Esophagus squamous epithelium (tissue), 5 donors: Measurements from ENCODE around the gene PHF2. TPM values are rescaled to one million over a fixed set of nuclear protein-coding genes. Genes with fewer than 3 reads are reported as not detected.

ENCODE experiments used
- DNase-seq: peaks from one replicate; lab custom pipeline; 2025; lab: John Stamatoyannopoulos, UW
- H3K27ac ChIP-seq, 4 donors: fragments of 200-600 bp; sonication (generic); one replicate each; pipeline ENCODE4 v1.5.1; 2016 to 2019; ENCODE audit warnings: mild to moderate bottlenecking in 1 of 4
- H3K27me3 ChIP-seq, 4 donors: fragments of 200-600 bp; sonication (generic); 1 replicate in 3 of 4; 2 replicates in 1 of 4; pipeline versions ENCODE4 v1.5.1 to v1.6.0; 2017 to 2021; ENCODE audit warnings: antibody characterized with exemption in 1 of 4
- H3K36me3 ChIP-seq, 3 donors: fragments of 200-600 bp; sonication (generic); one replicate each; pipeline ENCODE4 v1.5.1; 2016 to 2019
- H3K4me1 ChIP-seq, 3 donors: fragments of 200-600 bp; sonication (generic); one replicate each; pipeline ENCODE4 v1.5.1; 2017 to 2019
- H3K4me3 ChIP-seq, 4 donors: fragments of 200-600 bp; sonication (generic); 1 replicate in 3 of 4; 2 replicates in 1 of 4; pipeline ENCODE4 v1.5.1; 2016 to 2019; ENCODE audit warnings: mild to moderate bottlenecking in 2 of 4, moderate library complexity in 1 of 4
- H3K9me3 ChIP-seq, 3 donors: fragments of 200-600 bp; sonication (generic); one replicate each; pipeline ENCODE4 v1.5.1; 2016 to 2019
- CTCF ChIP-seq, 6 experiments: fragments of 450-650 bp in 4 of 6; fragments of 200-600 bp in 2 of 6; sonication (generic) in 2 of 6; IDR thresholded peaks; one replicate each; pipeline ENCODE4 v1.5.1; 2016 to 2019; ENCODE audit warnings: antibody characterized with exemption in 6 of 6, mild to moderate bottlenecking in 4 of 6, moderate library complexity in 4 of 6
- POLR2A ChIP-seq, 4 donors: fragments of 450-650 bp; IDR thresholded peaks; one replicate each; pipeline ENCODE4 v1.6.1; 2017; ENCODE audit warnings: antibody characterized with exemption in 4 of 4, mild to moderate bottlenecking in 4 of 4, moderate library complexity in 3 of 4
- WGBS, 2 donors: methylation state at CpG; one replicate each; pipeline ENCODE4 v1.1.5; 2018; 5-methylcytosine and 5-hydroxymethylcytosine counted together
- intact Hi-C: fragments of 100-400 bp; cut with DNase I; formaldehyde crosslinking; loops from one replicate; pipeline ENCODE4 v1.15.0; 2022
- total RNA-seq, 4 donors: library from RNA; depleted of rRNA; stranded (reverse); fragments of >200 nt; gene quantifications; one replicate each; pipeline ENCODE4 v1.1.0, GENCODE V29; 2016
- donor health status: DM: yes; HTN: yes; CAD: no.

Gene PHF2
- total RNA-seq, 4 donors from 2014 or later, result 13.3 to 22.6 (median 17.5) TPM

GRCh38 chr9:93603906-93604326 is 27.5 kb downstream of the PHF2 start:
- intact Hi-C loops, result no loop called here
- Histone ChIP-seq H3K4me3 (no peak overlapping the region), H3K27me3 (no peaks in the 10 kb centered on the region), H3K27ac (no peak overlapping the region), H3K9me3 (peaks cover 0 to 7% (median 0%) of the 10 kb centered on the region in 3 donors), H3K36me3 (no peaks in the 10 kb centered on the region), H3K4me1 (peaks cover 0 to 19% (median 9%) of the 10 kb centered on the region in 3 donors)
- 46 to 57% methylated on average over 3 to 4 of the region's 4 CpGs for WGBS, 2 donors
- no peak for DNase-seq
- no peak for TF ChIP-seq CTCF (IDR thresholded peaks at IDR 0.05)
- no peak for TF ChIP-seq POLR2A (IDR thresholded peaks at IDR 0.05)

GRCh38 chr9:93606187-93606586 is 29.8 kb downstream of the PHF2 start:
- H3K36me3 ChIP-seq, result no peaks in the 10 kb centered on the region
- H3K4me1 ChIP-seq, result no peaks in the 10 kb centered on the region
- intact Hi-C loops, result no loop called here
- no peak for DNase-seq
- 60 to 74% methylated on average over 3 of the region's 3 CpGs for WGBS, 2 donors
- peaks cover 0 to 18% (median 8%) of the 10 kb centered on the region in 3 donors for H3K9me3 ChIP-seq
- no peaks in the 10 kb centered on the region for H3K27me3 ChIP-seq
- TF ChIP-seq CTCF (IDR thresholded peaks at IDR 0.05) (no peak), POLR2A (IDR thresholded peaks at IDR 0.05) (no peak)
- no peak overlapping the region for H3K4me3 ChIP-seq
- H3K27ac ChIP-seq, result no peak overlapping the region

- TF ChIP-seq CTCF (IDR thresholded peaks at IDR 0.05) (no peak), POLR2A (IDR thresholded peaks at IDR 0.05) (no peak)
- H3K27ac ChIP-seq, result no peak overlapping the region
- H3K27me3 ChIP-seq, result no peaks in the 10 kb centered on the region
- H3K36me3 ChIP-seq, result no peaks in the 10 kb centered on the region
- H3K4me3 ChIP-seq, result no peak overlapping the region
- peaks cover 5 to 30% (median 19%) of the 10 kb centered on the region in 3 donors for H3K4me1 ChIP-seq
- intact Hi-C loops, result no loop called here
- no peak for DNase-seq
- WGBS, 2 donors, result 95 to 96% methylated on average over 1 of the region's 1 CpG
- peaks cover 0 to 18% (median 8%) of the 10 kb centered on the region in 3 donors for H3K9me3 ChIP-seq
These were observed 33.8 kb downstream of the PHF2 start for GRCh38 chr9:93610206-93610605.

GRCh38 chr9:93612052-93612795 is 35.8 kb downstream of the PHF2 start:
- H3K27me3 ChIP-seq, result no peaks in the 10 kb centered on the region
- intact Hi-C loops, result no loop called here
- no peak overlapping the region for H3K27ac ChIP-seq
- TF ChIP-seq CTCF (IDR thresholded peaks at IDR 0.05) (no peak), POLR2A (IDR thresholded peaks at IDR 0.05) (no peak)
- 56 to 58% methylated on average over 2 of the region's 2 CpGs for WGBS, 2 donors
- no peaks in the 10 kb centered on the region for H3K36me3 ChIP-seq
- H3K9me3 ChIP-seq, result peaks cover 0 to 13% (median 8%) of the 10 kb centered on the region in 3 donors
- no peak overlapping the region for H3K4me3 ChIP-seq
- DNase-seq, result no peak
- peaks cover 5 to 36% (median 19%) of the 10 kb centered on the region in 3 donors for H3K4me1 ChIP-seq

- H3K36me3 ChIP-seq, result peaks cover 0 to under 1% (median 0%) of the 10 kb centered on the region in 3 donors
- intact Hi-C loops, result no loop called here
- no peak overlapping the region for H3K27ac ChIP-seq
- H3K27me3 ChIP-seq, result no peaks in the 10 kb centered on the region
- DNase-seq, result no peak
- TF ChIP-seq POLR2A (IDR thresholded peaks at IDR 0.05), result no peak
- no peak for TF ChIP-seq CTCF (IDR thresholded peaks at IDR 0.05)
- peaks cover 0 to 11% (median 8%) of the 10 kb centered on the region in 3 donors for H3K9me3 ChIP-seq
- no peak overlapping the region for H3K4me3 ChIP-seq
- 18 to 19% methylated on average over 2 to 5 of the region's 5 CpGs for WGBS, 2 donors
- peaks cover 5 to 41% (median 19%) of the 10 kb centered on the region in 3 donors for H3K4me1 ChIP-seq
These were observed 36.4 kb downstream of the PHF2 start for GRCh38 chr9:93612796-93613154.
